Ovary (tissue), 9 donors: ENCODE results near the gene DPRX. TPM values are rescaled to one million over a fixed set of nuclear protein-coding genes. Genes with fewer than 3 reads are reported as not detected.

ENCODE experiments used
- DNase-seq, 5 donors: peaks; one replicate each; pipeline ENCODE4 v3.0.0-alpha.2; 2019 to 2020
- H3K27ac ChIP-seq, 2 donors: fragments of 200-600 bp; one replicate each; pipeline versions ENCODE4 v1.5.1 to v1.8.0; 2019 to 2022
- H3K27me3 ChIP-seq: fragments of 200-600 bp; one replicate; pipeline ENCODE4 v1.8.0; 2022
- H3K36me3 ChIP-seq: fragments of 200-600 bp; sonication (generic); one replicate; pipeline ENCODE4 v1.5.1; 2019
- H3K4me1 ChIP-seq: one replicate; pipeline ENCODE4 v1.8.1; 2013; ENCODE audit warnings: mild to moderate bottlenecking, moderate library complexity; ENCODE audit not compliant: insufficient read depth
- H3K4me3 ChIP-seq: fragments of 200-600 bp; sonication (generic); one replicate; pipeline ENCODE4 v1.5.1; 2017
- H3K9me3 ChIP-seq, 2 donors: fragments of 200-600 bp in 1 of 2; sonication (generic) in 1 of 2; one replicate each; pipeline versions ENCODE4 v1.5.1 to v1.8.1; 2013 to 2019; ENCODE audit warnings: mild to moderate bottlenecking in 1 of 2, moderate library complexity in 1 of 2
- EP300 ChIP-seq: sonication (generic); formaldehyde crosslinking; IDR thresholded peaks from one replicate; pipeline ENCODE4 v1.6.1; 2017; ENCODE audit warnings: antibody characterized with exemption
- POLR2A ChIP-seq: fragments of 450-650 bp; IDR thresholded peaks from one replicate; pipeline ENCODE4 v1.6.1; 2017; ENCODE audit warnings: antibody characterized with exemption, mild to moderate bottlenecking, moderate library complexity
- WGBS, 3 donors: extraction: QIAGEN DNeasy Blood & Tissue Kit in 1 of 3; methylation state at CpG; one replicate each; pipeline versions ENCODE4 v1.1.5 to v1.1.7; 2013 to 2017; 5-methylcytosine and 5-hydroxymethylcytosine counted together
- intact Hi-C, 4 donors: fragments of 100-400 bp; cut with DNase I; formaldehyde crosslinking; loops; one replicate each; pipeline versions ENCODE4 v1.11.0 to v1.15.1; 2022 to 2023
- polyA plus RNA-seq, 2 donors: library from polyadenylated mRNA; stranded (reverse); fragments of 200-250 nt in 1 of 2; fragments of 350-450 nt in 1 of 2; fragmentation: Illumina TruSeq in 1 of 2; extraction: RNeasy Lipid Tissue Mini Kit (QIAGEN cat#74804) in 1 of 2; gene quantifications; one replicate each; pipeline ENCODE4 v1.2.3, GENCODE V29; 2013 to 2014
- total RNA-seq, 7 donors: library from RNA; depleted of rRNA in 2 of 7; stranded (reverse); fragments of >200 nt in 2 of 7; fragmentation: NEBNext Ultra II Directional in 3 of 7; extraction: Animal tissue kit (Norgen Biotek cat#: 25700) in 3 of 7; gene quantifications; one replicate each; pipeline versions ENCODE4 v1.1.0 to v1.2.4, GENCODE V29; 2016 to 2023
- TF ChIP-seq, protein P1 (sequence below), 3 donors: fragments of 450-650 bp in 2 of 3; fragments of 200-600 bp in 1 of 3; IDR thresholded peaks; one replicate each; pipeline versions ENCODE4 v1.5.1 to v1.8.0; 2016 to 2022; ENCODE audit warnings: antibody characterized with exemption in 3 of 3, mild to moderate bottlenecking in 1 of 3
- donor health status: DM: no; HTN: no; CAD: no; lungs with moderate emphysema.
- donor health status: DM: no; HTN: no; CAD: no.
- donor health status: Bipolar disorder and iron deficiency.
- donor health status: DM: yes; HTN: yes; CAD: no.
- donor health status: DM: no; HTN: no; CAD: no.
- donor health status: DM: yes; HTN: yes; CAD: no.

The DPRX gene
- total and polyA plus RNA-seq, 9 donors: not detected

DNA sequence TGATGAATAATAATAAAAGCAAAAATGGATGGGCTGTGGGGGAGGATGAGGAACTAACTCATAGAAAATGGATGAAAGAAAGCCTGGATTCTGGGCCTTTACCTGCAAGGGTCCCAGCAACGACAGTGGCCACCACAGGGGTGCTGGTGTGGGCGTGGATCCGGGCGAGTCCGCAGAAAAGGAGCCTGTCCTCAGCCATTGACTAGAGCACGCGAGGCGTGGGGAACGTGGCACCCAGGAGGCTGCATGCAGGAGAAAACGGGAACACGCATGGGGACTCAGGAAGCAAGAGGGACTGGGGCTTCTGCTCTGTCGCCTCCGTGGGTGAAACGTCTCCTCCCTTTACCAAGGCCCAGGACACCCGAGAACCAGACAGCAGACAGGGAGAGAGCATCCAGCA is 25.8 kb upstream of the DPRX start:
- intact Hi-C loops: no loop called here

DNA sequence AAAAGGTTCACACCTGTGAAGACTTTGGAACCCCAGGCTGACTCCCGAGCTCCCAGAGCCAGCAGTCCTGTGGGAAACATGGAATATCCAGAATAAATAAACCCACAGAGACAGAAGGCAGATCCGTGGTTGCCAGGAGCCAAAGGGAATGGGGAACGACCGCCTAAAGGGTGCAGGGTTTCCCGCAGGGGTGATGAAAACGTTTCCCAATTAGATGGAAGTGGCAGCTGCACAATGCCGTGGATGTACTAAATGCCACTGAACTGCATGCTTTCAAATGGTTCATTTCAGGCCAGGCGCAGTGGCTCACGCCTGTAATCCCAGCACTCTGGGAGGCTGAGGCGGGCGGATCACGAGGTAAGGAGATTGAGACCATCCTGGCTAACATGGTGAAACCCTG is 23.4 kb upstream of the DPRX start:
- WGBS, 3 donors: 70 to 86% (median 78%) methylated on average over 11 to 12 of the region's 12 CpGs
- H3K27ac ChIP-seq: no peak overlapping the region
- H3K27me3 ChIP-seq: no peaks in the 10 kb centered on the region
- no peak for TF ChIP-seq EP300
- TF ChIP-seq POLR2A: no peak
- TF ChIP-seq, protein P1, sequence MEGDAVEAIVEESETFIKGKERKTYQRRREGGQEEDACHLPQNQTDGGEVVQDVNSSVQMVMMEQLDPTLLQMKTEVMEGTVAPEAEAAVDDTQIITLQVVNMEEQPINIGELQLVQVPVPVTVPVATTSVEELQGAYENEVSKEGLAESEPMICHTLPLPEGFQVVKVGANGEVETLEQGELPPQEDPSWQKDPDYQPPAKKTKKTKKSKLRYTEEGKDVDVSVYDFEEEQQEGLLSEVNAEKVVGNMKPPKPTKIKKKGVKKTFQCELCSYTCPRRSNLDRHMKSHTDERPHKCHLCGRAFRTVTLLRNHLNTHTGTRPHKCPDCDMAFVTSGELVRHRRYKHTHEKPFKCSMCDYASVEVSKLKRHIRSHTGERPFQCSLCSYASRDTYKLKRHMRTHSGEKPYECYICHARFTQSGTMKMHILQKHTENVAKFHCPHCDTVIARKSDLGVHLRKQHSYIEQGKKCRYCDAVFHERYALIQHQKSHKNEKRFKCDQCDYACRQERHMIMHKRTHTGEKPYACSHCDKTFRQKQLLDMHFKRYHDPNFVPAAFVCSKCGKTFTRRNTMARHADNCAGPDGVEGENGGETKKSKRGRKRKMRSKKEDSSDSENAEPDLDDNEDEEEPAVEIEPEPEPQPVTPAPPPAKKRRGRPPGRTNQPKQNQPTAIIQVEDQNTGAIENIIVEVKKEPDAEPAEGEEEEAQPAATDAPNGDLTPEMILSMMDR (IDR thresholded peaks at IDR 0.05): no peak
- DNase-seq: no peak
- H3K9me3 ChIP-seq: no peaks in the 10 kb centered on the region
- intact Hi-C loops: no loop called here
- no peaks in the 10 kb centered on the region for H3K4me1 ChIP-seq
- H3K4me3 ChIP-seq: no peak overlapping the region
- no peaks in the 10 kb centered on the region for H3K36me3 ChIP-seq

More for the DNA sequence above, 25.8 kb upstream of the DPRX start:
- H3K27ac ChIP-seq: no peak overlapping the region
- H3K9me3 ChIP-seq: no peaks in the 10 kb centered on the region
- no peak for DNase-seq
- 78 to 81% (median 80%) methylated on average over 15 of the region's 15 CpGs for WGBS, 3 donors
- no peaks in the 10 kb centered on the region for H3K4me1 ChIP-seq
- H3K27me3 ChIP-seq: no peaks in the 10 kb centered on the region
- no peaks in the 10 kb centered on the region for H3K36me3 ChIP-seq
- no peak overlapping the region for H3K4me3 ChIP-seq
- TF ChIP-seq POLR2A (no peak), EP300 (no peak)
- TF ChIP-seq, protein P1 (IDR thresholded peaks at IDR 0.05): no peak

DNA sequence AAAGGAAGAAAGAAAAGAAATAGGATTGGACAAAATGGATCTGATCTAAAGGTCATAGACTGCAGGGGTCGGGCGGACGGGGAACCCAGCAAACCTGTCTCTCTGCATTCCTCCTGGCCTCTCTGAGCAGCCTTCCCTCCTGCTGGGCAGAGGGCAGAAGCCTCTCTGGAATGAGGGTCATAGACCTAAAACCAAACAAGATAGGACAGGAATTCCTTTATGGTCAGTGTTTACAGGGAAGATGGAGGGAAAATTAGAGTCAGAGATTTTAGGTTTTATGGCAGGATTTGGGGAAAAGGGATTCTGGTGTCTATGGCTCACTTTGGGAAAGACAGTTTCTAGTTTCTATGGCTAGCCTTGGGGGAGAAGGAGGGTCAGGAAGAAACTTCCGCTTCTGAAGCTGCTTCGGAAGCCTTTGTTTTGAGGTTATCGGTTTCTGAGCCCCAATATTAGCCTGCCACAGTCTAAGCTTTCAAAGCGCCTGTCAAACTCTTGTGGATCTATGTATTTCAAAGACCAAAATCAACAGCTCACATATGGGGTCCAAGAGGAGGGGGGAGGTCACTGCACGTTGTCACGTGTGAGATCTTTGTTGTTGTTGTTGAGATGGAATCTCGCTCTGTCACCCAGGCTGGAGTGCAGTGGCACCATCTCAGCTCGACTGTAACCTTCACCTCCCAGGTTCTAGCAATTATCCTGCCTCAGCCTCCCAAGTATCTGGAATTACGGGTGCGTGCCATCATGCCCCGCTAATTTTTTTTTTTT is 18.9 kb upstream of the DPRX start:
- no peak for DNase-seq
- Histone ChIP-seq H3K9me3 (no peaks in the 10 kb centered on the region), H3K4me1 (no peaks in the 10 kb centered on the region), H3K36me3 (no peaks in the 10 kb centered on the region), H3K27me3 (no peaks in the 10 kb centered on the region), H3K27ac (no peak overlapping the region), H3K4me3 (no peak overlapping the region)
- intact Hi-C loops: loop anchor here in 1 of 4 donors (5.0 kb wide), 1 partner anchor 674 kb away; no protein-coding TSS in a partner anchor
- 47 to 52% (median 50%) methylated on average over 14 of the region's 14 CpGs for WGBS, 3 donors
- no peak for TF ChIP-seq EP300
- TF ChIP-seq POLR2A: no peak
- TF ChIP-seq, protein P1 (IDR thresholded peaks at IDR 0.05): no peak

DNA sequence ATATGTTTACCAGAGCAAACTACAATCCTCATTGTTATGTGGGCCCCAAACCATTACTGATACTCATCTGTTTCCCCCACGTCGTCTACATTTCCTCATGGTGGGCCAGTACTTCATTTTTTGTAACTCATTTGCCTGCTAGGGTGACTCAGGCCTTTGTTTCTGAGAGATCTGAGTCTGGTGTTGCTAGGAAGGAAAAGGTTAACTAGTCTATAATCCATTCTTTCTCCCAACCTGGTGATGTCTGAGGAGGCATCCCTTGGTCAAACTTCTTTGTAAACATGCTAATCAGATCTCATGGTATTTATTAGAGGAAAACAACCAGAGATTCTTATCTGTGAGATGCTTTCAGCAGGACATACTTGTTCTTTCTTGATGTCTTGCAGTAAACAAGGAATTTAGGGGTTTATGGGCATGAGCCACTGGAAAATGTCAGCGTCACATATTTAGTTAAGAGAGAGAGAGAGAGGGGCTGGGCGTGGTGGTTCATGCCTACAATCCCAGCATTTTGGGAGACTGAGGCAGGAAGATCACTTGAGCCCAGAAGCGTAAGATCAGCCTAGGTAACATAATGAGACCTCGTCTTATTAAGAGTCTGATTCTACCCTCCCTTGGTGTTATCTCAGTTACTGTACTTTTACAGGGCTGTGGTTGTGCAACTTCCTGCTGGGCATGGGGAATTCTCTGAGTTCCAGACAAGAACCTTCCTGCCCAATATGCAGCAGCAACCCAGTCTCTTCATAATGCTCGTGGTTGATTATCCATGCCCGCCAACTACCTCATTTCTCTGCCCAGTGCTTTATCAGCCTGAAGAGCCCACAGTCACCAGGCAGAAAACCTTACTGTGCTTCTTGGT is 9.7 kb upstream of the DPRX start:
- no peaks in the 10 kb centered on the region for H3K9me3 ChIP-seq
- no peak overlapping the region for H3K27ac ChIP-seq
- no peaks in the 10 kb centered on the region for H3K4me1 ChIP-seq
- no peaks in the 10 kb centered on the region for H3K36me3 ChIP-seq
- no peak for TF ChIP-seq POLR2A
- TF ChIP-seq, protein P1 (IDR thresholded peaks at IDR 0.05): no peak
- TF ChIP-seq EP300: no peak
- H3K4me3 ChIP-seq: no peak overlapping the region
- intact Hi-C loops: no loop called here
- H3K27me3 ChIP-seq: no peaks in the 10 kb centered on the region
- WGBS, 3 donors: 52 to 60% (median 55%) methylated on average over 8 of the region's 8 CpGs
- DNase-seq: no peak
